ENCODE measurements around the gene CBR4.

Gene CBR4

GRCh38 chr4:169010125-169011023 lies at the start of gene CBR4:
Gene CBR4 (minus strand): TSS chr4:169010255. CDS start chr4:169010089, 166 bp downstream.
- no peak for TF ChIP-seq CTCF (IDR thresholded peaks at IDR 0.05; ENCODE audit: low read depth, low read length)
- peak within 1 kb of the TSS; percentile 72 for H3K4me3 ChIP-seq (ENCODE audit: low read depth, low read length)

DNA sequence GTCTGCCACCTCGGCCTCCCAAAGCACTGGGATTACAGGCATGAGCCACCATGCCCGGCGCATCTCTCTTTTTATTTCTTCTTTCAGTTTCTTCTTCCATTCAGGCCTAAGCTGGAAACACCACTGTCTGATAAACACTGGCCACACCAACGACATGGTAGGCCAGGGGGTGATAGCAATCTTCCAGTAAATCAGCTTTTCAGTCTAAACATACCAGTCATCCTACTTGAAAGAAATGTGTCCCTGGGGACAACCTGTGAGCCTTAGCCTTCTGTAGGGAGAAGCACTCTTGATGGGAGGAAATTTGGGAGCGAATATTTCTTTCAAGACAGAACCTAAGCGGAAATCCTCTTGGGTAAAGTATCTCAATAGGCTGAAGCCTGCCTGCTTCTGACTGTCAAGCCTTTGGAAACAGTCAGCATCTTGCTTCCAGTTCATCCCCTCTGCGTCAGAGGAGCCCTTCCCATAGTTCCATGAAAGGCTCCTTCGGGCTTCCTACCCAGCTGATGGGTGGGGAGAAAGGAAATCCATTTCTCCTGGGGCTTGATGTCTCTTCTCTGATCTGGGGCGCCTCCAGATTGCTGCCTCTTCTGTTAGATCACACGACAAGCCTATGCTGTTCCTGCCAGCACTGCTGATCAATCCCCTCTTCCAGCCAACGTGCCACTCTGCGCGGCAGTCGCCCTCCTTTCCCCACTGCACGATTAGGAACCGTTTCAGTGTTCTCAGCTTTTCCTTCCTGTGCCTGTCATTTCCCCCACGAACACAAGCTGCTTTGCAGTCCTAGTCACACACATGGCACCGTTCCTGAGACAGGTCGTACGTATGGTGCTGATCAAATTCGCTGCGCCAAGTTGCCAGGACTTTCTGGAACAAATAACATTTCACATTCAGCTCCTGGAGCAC lies 49.5 kb upstream of the CBR4 start:
- TF ChIP-seq CTCF (IDR thresholded peaks at IDR 0.05; ENCODE audit: low read depth, low read length), result no peak
- no peak overlapping the region for H3K4me3 ChIP-seq (ENCODE audit: low read depth, low read length)

- H3K4me3 ChIP-seq (ENCODE audit: low read depth, low read length), result no peak overlapping the region
- TF ChIP-seq CTCF (IDR thresholded peaks at IDR 0.05; ENCODE audit: low read depth, low read length), result no peak
These were observed 48.3 kb upstream of the CBR4 start for GRCh38 chr4:169058312-169058711.

DNA sequence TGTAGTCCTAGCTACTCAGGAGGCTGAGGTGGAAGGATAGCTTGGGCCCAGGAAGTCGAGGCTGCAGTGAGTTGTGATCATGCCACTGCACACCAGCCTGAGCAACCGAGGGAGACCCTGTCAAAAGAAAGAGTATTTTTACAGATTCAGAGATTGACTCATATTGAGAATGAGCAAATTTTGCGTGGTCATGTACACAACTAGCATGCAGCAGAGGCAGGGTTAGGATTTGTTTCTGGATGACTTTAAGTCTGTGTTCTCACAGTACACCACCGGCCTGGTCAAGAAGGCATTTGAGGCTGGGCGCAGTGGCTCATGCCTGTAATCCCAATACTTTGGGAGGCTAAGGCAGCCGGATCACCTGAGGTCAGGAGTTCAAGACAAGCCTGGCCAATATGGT lies 44.8 kb upstream of the CBR4 start:
- TF ChIP-seq CTCF (IDR thresholded peaks at IDR 0.05; ENCODE audit: low read depth, low read length), result no peak

DNA sequence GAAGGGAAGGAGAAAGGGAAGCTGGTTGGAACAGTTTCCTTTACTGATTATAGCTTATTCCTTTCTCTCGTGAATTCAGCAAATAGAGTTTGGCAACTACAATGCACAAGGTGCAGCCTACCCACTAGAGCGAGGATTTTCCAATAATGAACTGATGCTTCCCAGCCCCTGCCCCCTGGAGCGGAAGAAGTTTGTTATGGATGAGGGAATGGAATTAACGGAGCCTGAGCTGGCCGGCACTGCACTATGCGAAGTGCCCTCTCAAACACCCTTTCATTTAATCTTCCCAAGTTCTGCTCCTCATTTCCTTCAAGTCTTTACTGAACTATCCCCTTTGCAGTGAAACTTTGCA lies 42.5 kb upstream of the CBR4 start:
- no peak overlapping the region for H3K4me3 ChIP-seq (ENCODE audit: low read depth, low read length)
- no peak for TF ChIP-seq CTCF (IDR thresholded peaks at IDR 0.05; ENCODE audit: low read depth, low read length)

More for the DNA sequence above, 44.8 kb upstream of the CBR4 start:
- H3K4me3 ChIP-seq (ENCODE audit: low read depth, low read length), result no peak overlapping the region

DNA sequence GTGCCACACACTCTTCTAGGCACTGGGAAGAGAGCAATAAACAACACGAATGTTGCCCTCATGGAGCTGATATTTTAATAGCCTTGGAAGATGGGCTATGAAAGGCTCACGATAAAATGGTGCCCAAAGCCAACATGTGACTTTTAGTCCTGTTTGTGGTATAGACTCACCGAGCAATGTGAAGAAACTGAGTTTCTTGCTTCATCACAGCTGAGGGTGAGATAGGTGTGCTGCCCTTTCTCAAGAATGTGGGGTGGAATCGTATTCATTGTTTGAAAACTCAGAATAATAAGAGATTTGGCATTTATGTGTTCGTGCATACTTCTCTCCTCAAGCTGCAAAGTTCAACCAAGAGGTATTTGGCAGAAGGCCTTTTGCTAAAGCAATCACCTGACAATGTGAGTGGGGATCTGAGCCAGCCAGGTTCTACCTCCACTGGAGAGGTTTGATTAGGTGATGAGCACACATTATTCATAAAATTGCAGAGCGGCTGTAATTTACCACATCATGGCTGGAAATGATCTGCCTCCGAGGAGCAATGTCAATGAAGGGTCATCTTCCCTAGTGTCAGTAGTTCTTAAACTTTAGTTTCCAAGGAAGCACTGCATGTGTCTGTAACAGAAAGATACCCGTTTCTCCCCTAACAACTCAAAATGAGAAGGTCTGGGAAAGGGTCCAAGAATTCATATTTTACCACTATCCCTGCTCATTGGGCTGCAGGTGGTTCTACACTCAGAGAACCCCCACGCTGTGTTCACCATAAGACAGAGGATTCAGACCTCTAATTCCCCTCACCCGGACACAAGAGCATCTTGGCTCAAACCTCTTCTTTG lies 41.9 kb upstream of the CBR4 start:
- H3K4me3 ChIP-seq (ENCODE audit: low read depth, low read length), result no peak overlapping the region
- no peak for TF ChIP-seq CTCF (IDR thresholded peaks at IDR 0.05; ENCODE audit: low read depth, low read length)
